Parathyroid adenoma (tissue), 2 donors: ENCODE data around the gene STX8.

ENCODE experiments used
- H2AFZ ChIP-seq: fragments of 300-600 bp; sonication (generic); one replicate; pipeline ENCODE4 v1.7.0; 2017; ENCODE audit warnings: antibody characterized with exemption, mild to moderate bottlenecking
- H3K27ac ChIP-seq: fragments of 300-600 bp; sonication (generic); one replicate; pipeline ENCODE4 v1.7.0; 2017
- H3K27me3 ChIP-seq: fragments of 300-600 bp; sonication (generic); one replicate; pipeline ENCODE4 v1.7.0; 2017; ENCODE audit warnings: low read length; ENCODE audit not compliant: control insufficient read depth, insufficient read depth
- H3K36me3 ChIP-seq: fragments of 300-600 bp; sonication (generic); one replicate; pipeline ENCODE4 v1.7.0; 2017; ENCODE audit warnings: low read length; ENCODE audit not compliant: control insufficient read depth, insufficient read depth
- H3K4me1 ChIP-seq: fragments of 300-600 bp; sonication (generic); one replicate; pipeline ENCODE4 v1.7.0; 2017; ENCODE audit warnings: control low read depth
- H3K4me2 ChIP-seq: fragments of 300-600 bp; sonication (generic); one replicate; pipeline ENCODE4 v1.7.0; 2017; ENCODE audit warnings: low read length
- H3K4me3 ChIP-seq: fragments of 300-600 bp; sonication (generic); one replicate; pipeline ENCODE4 v1.7.0; 2017; ENCODE audit warnings: low read depth, low read length
- H3K79me2 ChIP-seq: fragments of 300-600 bp; sonication (generic); one replicate; pipeline ENCODE4 v1.7.0; 2017; ENCODE audit warnings: control low read depth
- H3K9ac ChIP-seq: fragments of 300-600 bp; sonication (generic); one replicate; pipeline ENCODE4 v1.7.0; 2017; ENCODE audit warnings: mild to moderate bottlenecking
- H3K9me3 ChIP-seq: fragments of 300-600 bp; sonication (generic); one replicate; pipeline ENCODE4 v1.7.0; 2017; ENCODE audit warnings: low read length; ENCODE audit not compliant: control insufficient read depth
- TF ChIP-seq, protein P1 (sequence below): fragments of 300-600 bp; sonication (generic); IDR thresholded peaks from one replicate; pipeline ENCODE4 v1.7.0; 2017; ENCODE audit warnings: antibody characterized with exemption, mild to moderate bottlenecking
- donor health status: primary hyperparathyroidism.

The STX8 gene

DNA sequence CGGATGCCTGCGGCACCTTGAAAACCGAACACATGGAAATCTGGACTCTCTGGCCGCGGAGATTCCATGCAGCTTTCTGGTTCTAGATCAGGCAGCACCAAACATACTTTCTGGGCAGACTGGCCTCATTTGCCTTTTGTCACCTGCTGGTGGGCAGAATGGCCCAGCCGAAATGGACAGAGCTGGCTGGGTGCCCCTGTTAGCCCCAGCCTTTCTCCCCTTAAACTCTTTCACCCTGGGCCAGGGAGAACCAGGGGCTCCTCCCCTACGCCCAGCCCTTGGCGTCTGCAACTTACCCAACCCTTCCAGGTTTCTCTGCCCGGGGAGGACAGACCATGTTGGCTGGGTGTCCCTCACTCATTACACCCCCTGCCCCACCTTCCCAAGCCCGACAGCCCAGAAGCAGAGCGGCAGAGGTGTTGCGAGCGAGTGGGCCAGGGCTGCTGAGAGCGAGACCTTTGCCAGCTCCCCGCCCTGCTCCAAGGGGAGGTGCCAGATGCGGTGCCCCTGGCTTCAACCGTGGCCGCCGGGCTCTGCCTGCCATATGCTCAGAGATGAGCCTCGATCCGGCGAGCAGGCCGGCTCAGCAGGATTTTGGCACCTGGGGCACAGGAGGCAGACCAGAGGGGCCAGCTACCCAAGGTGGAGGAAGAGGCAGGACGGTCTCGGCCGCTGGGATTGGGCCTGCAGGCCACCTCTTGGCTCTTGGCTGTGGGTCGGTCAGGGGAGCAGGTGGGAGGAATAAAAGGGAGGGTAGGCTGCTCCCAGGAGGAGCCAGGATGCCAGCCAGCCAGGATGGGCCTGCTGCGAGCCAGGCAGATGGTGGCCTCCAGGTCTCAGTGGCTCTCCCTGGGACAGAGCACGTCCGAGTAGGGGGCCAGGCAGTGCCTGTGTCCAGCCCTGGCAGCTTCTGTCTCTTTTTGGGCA, 363.0 kb downstream of the STX8 start:
- H3K79me2 ChIP-seq = no peaks in the 10 kb centered on the region
- no peaks in the 10 kb centered on the region for H3K4me1 ChIP-seq
- H3K4me3 ChIP-seq = no peak overlapping the region
- H3K9me3 ChIP-seq = no peaks in the 10 kb centered on the region
- H3K9ac ChIP-seq = no peak overlapping the region
- no peak overlapping the region for H3K27ac ChIP-seq
- TF ChIP-seq, protein P1, sequence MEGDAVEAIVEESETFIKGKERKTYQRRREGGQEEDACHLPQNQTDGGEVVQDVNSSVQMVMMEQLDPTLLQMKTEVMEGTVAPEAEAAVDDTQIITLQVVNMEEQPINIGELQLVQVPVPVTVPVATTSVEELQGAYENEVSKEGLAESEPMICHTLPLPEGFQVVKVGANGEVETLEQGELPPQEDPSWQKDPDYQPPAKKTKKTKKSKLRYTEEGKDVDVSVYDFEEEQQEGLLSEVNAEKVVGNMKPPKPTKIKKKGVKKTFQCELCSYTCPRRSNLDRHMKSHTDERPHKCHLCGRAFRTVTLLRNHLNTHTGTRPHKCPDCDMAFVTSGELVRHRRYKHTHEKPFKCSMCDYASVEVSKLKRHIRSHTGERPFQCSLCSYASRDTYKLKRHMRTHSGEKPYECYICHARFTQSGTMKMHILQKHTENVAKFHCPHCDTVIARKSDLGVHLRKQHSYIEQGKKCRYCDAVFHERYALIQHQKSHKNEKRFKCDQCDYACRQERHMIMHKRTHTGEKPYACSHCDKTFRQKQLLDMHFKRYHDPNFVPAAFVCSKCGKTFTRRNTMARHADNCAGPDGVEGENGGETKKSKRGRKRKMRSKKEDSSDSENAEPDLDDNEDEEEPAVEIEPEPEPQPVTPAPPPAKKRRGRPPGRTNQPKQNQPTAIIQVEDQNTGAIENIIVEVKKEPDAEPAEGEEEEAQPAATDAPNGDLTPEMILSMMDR = no peak
- H3K27me3 ChIP-seq = no peaks in the 10 kb centered on the region
- H3K36me3 ChIP-seq = no peaks in the 10 kb centered on the region
- no peak overlapping the region for H2AFZ ChIP-seq
- H3K4me2 ChIP-seq = no peak overlapping the region

DNA sequence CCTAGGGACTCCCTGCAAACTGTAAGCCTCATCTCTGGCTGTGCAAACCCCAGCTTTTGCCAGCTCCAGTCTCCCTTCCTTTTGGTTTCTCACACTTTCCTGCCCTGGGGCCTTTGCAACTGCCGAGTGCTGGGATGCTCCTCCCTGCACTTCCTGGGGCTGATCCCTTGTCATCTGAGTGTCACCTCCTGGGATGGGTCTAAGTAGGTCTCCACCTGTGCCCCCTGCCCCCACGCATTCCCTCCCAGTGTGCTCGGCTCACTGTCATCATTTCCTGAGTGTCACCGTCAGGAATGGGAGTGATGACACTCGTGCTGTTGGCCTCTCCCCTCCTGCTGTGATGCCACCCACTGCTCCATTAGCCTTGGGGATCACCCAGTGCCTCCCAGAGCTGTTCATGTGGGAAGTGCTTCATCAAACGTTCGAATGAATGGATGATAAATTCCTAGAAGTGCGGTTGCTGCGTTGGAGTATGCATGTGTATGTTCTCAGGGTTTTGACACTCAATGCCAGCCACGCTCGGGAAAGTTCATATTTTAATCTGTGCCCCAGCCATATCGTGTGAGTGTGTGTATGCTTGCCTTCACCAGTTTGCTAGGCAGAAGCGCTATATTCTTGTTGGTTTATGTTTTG, 364.4 kb downstream of the STX8 start:
- no peak overlapping the region for H3K27ac ChIP-seq
- H3K27me3 ChIP-seq = no peaks in the 10 kb centered on the region
- no peaks in the 10 kb centered on the region for H3K79me2 ChIP-seq
- no peaks in the 10 kb centered on the region for H3K9me3 ChIP-seq
- H3K4me2 ChIP-seq = no peak overlapping the region
- TF ChIP-seq, protein P1 = no peak
- H3K4me3 ChIP-seq = no peak overlapping the region
- H3K4me1 ChIP-seq = no peaks in the 10 kb centered on the region
- no peak overlapping the region for H3K9ac ChIP-seq
- no peak overlapping the region for H2AFZ ChIP-seq
- H3K36me3 ChIP-seq = no peaks in the 10 kb centered on the region

DNA sequence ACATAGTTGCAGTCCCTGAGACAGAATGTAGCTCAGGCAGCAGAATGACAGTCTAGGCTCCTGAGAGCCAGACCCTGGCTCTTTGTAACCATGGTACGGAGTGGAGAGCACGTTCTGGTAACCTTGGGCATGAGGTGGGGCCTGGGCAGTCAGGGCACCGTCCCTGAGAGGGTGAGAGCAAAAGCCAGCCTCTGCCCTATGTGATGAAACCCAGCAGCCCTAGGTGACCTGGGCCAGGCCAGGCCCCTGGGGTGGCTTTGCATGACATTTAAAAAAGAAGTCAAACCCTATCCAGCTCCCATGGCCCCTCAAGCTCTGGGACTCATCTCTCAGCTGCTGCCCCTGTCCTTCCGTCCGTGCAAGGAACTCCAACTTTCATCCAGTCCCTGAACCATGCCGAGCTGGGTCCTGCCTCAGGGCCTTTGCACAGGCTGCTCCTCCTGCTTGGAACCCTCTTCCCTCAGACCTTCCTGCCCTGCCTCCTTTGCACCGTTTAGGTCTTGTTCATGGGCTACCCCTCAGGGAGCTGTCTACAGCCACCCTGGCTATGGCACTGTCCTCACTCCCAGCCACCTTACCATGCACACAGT, 365.7 kb downstream of the STX8 start:
- Histone ChIP-seq H2AFZ (no peak overlapping the region), H3K79me2 (no peaks in the 10 kb centered on the region), H3K4me1 (no peaks in the 10 kb centered on the region), H3K27me3 (no peaks in the 10 kb centered on the region), H3K4me2 (no peak overlapping the region), H3K9me3 (no peaks in the 10 kb centered on the region), H3K36me3 (no peaks in the 10 kb centered on the region), H3K9ac (no peak overlapping the region), H3K4me3 (no peak overlapping the region), H3K27ac (no peak overlapping the region)
- TF ChIP-seq, protein P1 = no peak

- H3K9me3 ChIP-seq = no peaks in the 10 kb centered on the region
- no peaks in the 10 kb centered on the region for H3K36me3 ChIP-seq
- no peaks in the 10 kb centered on the region for H3K27me3 ChIP-seq
- no peak overlapping the region for H3K4me3 ChIP-seq
- H3K27ac ChIP-seq = no peak overlapping the region
- no peak overlapping the region for H2AFZ ChIP-seq
- H3K4me2 ChIP-seq = no peak overlapping the region
- H3K4me1 ChIP-seq = no peaks in the 10 kb centered on the region
- H3K9ac ChIP-seq = no peak overlapping the region
- no peaks in the 10 kb centered on the region for H3K79me2 ChIP-seq
- TF ChIP-seq, protein P1 = no peak
These were observed 366.3 kb downstream of the STX8 start for GRCh38 chr17:9209347-9209746.
